CD14-positive monocyte (primary cell): ENCODE data around the gene ZNF821. TPM values are rescaled to one million over a fixed set of nuclear protein-coding genes. Genes with fewer than 3 reads are reported as not detected.

Experiments
- DNase-seq, 3 donors: peaks; one replicate each; pipeline ENCODE4 v3.0.0-alpha.2; 2011 to 2022
- H2AFZ ChIP-seq: 2 replicates; pipeline ENCODE4 v1.6.0; 2012; ENCODE audit warnings: mild to moderate bottlenecking, low read depth, low read length, inconsistent platforms; ENCODE audit not compliant: insufficient read depth, poor library complexity, severe bottlenecking
- H3K27ac ChIP-seq, 2 donors: 1 replicate in 1 of 2; 2 replicates in 1 of 2; pipeline ENCODE4 v1.5.1; 2012 to 2013; ENCODE audit warnings: low read length in 2 of 2, control low read depth in 1 of 2, inconsistent platforms in 1 of 2, low read depth in 1 of 2, mild to moderate bottlenecking in 1 of 2
- H3K27me3 ChIP-seq, 2 donors: one replicate each; pipeline versions ENCODE4 v1.6.0 to v1.6.1; 2011 to 2013; ENCODE audit warnings: low read length in 2 of 2; ENCODE audit not compliant: control insufficient read depth in 2 of 2, insufficient read depth in 2 of 2
- H3K36me3 ChIP-seq, 2 donors: replicated peaks in 1 of 2; 1 replicate in 1 of 2; 2 replicates in 1 of 2; pipeline versions ENCODE4 v1.5.1 to v1.6.1; 2012 to 2013; ENCODE audit warnings: low read length in 2 of 2, control low read depth in 1 of 2, inconsistent platforms in 1 of 2, mild to moderate bottlenecking in 1 of 2; ENCODE audit not compliant: insufficient read depth in 2 of 2, control insufficient read depth in 1 of 2
- H3K4me1 ChIP-seq, 2 donors: 1 replicate in 1 of 2; 2 replicates in 1 of 2; pipeline versions ENCODE4 v1.5.1 to v1.6.1; 2012 to 2013; ENCODE audit warnings: low read length in 2 of 2, control low read depth in 1 of 2, inconsistent platforms in 1 of 2, mild to moderate bottlenecking in 1 of 2, moderate library complexity in 1 of 2; ENCODE audit not compliant: insufficient read depth in 2 of 2, control insufficient read depth in 1 of 2
- H3K4me2 ChIP-seq: replicated peaks from 2 replicates; pipeline ENCODE3; 2012; ENCODE audit warnings: low read length, moderate library complexity, mild to moderate bottlenecking; ENCODE audit not compliant: poor library complexity, severe bottlenecking; ENCODE audit errors: extremely low read depth
- H3K4me3 ChIP-seq, 3 experiments: fragments of 200-600 bp in 1 of 3; sonication (generic) in 1 of 3; replicated peaks in 1 of 3; 1 replicate in 2 of 3; 2 replicates in 1 of 3; pipeline ENCODE4 v1.5.1; 2011 to 2013; ENCODE audit warnings: low read length in 3 of 3, mild to moderate bottlenecking in 3 of 3, control low read depth in 2 of 3, low read depth in 2 of 3, inconsistent platforms in 1 of 3, moderate library complexity in 1 of 3
- H3K79me2 ChIP-seq: 2 replicates; pipeline ENCODE4 v1.6.0; 2012; ENCODE audit warnings: mild to moderate bottlenecking, control low read depth, inconsistent platforms, low read length, moderate library complexity; ENCODE audit not compliant: insufficient read depth
- H3K9ac ChIP-seq: 2 replicates; pipeline ENCODE4 v1.6.0; 2017; ENCODE audit warnings: low read length, mild to moderate bottlenecking; ENCODE audit not compliant: insufficient read depth, poor library complexity, severe bottlenecking
- H3K9me3 ChIP-seq, 2 donors: replicated peaks in 1 of 2; 1 replicate in 1 of 2; 2 replicates in 1 of 2; pipeline versions ENCODE4 v1.5.1 to v1.6.1; 2012 to 2013; ENCODE audit warnings: low read length in 2 of 2, control low read depth in 1 of 2; ENCODE audit not compliant: control insufficient read depth in 1 of 2, insufficient read depth in 1 of 2
- H4K20me1 ChIP-seq: 2 replicates; pipeline ENCODE4 v1.6.0; 2012; ENCODE audit warnings: mild to moderate bottlenecking, low read length, control low read depth, moderate library complexity; ENCODE audit not compliant: insufficient read depth
- H3K27ac Mint-ChIP-seq, 7 donors: one replicate each; pipeline ENCODE4 v1.8.0; 2020; ENCODE audit warnings: mild to moderate bottlenecking in 7 of 7, mixed read lengths in 7 of 7, moderate library complexity in 6 of 7, inconsistent platforms in 2 of 7
- H3K27me3 Mint-ChIP-seq, 3 donors: one replicate each; pipeline ENCODE4 v1.8.0; 2021 to 2022; ENCODE audit warnings: low read depth in 3 of 3, mild to moderate bottlenecking in 3 of 3, mixed read lengths in 3 of 3, moderate library complexity in 3 of 3, inconsistent platforms in 1 of 3
- H3K36me3 Mint-ChIP-seq, 2 donors: one replicate each; pipeline ENCODE4 v1.8.0; 2020; ENCODE audit warnings: mixed read lengths in 2 of 2, inconsistent platforms in 1 of 2, mild to moderate bottlenecking in 1 of 2
- H3K4me1 Mint-ChIP-seq: one replicate; pipeline ENCODE4 v1.8.0; 2020; ENCODE audit warnings: mild to moderate bottlenecking, mixed read lengths
- H3K4me3 Mint-ChIP-seq, 2 donors: one replicate each; pipeline ENCODE4 v1.8.0; 2020; ENCODE audit warnings: mild to moderate bottlenecking in 2 of 2, mixed read lengths in 2 of 2, moderate library complexity in 1 of 2
- H3K9me3 Mint-ChIP-seq, 7 donors: one replicate each; pipeline ENCODE4 v1.8.0; 2020 to 2022; ENCODE audit warnings: mixed read lengths in 7 of 7, mild to moderate bottlenecking in 6 of 7, moderate library complexity in 6 of 7, inconsistent platforms in 2 of 7
- WGBS: methylation state at CpG from one replicate; pipeline ENCODE4 v1.1.5; 2013; ENCODE audit warnings: missing lambda C conversion rate; ENCODE audit not compliant: insufficient coverage; 5-methylcytosine and 5-hydroxymethylcytosine counted together
- intact Hi-C, 2 donors: fragments of 100-400 bp; cut with micrococcal nuclease; formaldehyde crosslinking; loops; one replicate each; pipeline versions ENCODE4 v1.15.0 to v1.15.1; 2023
- polyA plus RNA-seq, 3 donors: library from polyadenylated mRNA; depleted of rRNA in 1 of 3; unstranded in 2 of 3; stranded (reverse) in 1 of 3; fragments of 300-500 nt in 2 of 3; fragments of >200 nt in 1 of 3; fragmentation: Illumina TruSeq in 2 of 3; gene quantifications; 1 replicate in 2 of 3; 2 replicates in 1 of 3; pipeline ENCODE4 v1.2.3, GENCODE V29; 2012 to 2021
- TF ChIP-seq, protein P1 (sequence below): fragments of 200-600 bp; IDR thresholded peaks from one replicate; pipeline ENCODE4 v1.8.0; 2022; ENCODE audit warnings: antibody characterized with exemption, mild to moderate bottlenecking

ZNF821 gene
- polyA plus RNA-seq, 3 donors, result 3.1 to 5.4 (median 4.9) TPM

DNA sequence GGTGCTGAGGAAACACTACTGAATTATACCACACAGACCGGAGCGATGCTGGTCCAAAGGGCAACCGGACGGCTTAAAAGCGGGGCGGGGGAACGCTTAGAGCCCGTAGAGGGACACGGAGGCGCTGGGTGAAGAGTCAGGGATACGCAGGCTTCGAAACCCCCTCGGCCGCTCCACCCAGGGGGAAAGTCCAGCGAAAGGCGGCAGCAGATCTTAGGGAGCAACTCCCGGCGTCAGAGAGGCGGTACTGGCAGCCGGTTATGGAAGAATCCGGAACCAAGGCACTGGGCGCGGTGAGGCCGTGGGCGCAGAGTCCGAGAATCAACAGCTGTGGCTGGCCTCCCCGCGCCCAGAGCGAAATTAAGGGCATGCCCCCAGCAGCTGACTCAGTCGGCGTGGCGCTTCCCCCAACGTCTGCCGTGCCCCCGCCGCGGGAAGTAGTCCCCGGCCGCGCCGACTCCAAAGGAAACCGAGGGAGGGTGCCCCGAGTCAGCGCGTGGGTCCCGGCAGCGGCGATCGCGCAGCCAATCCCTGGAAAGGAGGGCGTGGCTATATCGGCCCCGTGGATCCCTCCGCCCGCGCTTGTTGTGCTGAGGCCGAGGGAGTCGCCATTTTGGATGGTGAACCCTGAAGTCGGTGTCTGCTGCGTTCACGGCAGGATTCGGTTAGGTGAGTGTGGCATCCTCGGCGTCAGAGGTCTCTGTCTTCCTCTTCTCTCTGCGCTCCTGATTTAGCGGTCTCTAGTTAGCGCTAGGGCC, 11.1 kb upstream of the ZNF821 start, which contains the start of gene IST1:
TSS of gene IST1 (plus strand) at position 611 of the 758 bp plus-strand sequence. CDS start 20,110 bp downstream, outside the sequence.
- TF ChIP-seq, protein P1, sequence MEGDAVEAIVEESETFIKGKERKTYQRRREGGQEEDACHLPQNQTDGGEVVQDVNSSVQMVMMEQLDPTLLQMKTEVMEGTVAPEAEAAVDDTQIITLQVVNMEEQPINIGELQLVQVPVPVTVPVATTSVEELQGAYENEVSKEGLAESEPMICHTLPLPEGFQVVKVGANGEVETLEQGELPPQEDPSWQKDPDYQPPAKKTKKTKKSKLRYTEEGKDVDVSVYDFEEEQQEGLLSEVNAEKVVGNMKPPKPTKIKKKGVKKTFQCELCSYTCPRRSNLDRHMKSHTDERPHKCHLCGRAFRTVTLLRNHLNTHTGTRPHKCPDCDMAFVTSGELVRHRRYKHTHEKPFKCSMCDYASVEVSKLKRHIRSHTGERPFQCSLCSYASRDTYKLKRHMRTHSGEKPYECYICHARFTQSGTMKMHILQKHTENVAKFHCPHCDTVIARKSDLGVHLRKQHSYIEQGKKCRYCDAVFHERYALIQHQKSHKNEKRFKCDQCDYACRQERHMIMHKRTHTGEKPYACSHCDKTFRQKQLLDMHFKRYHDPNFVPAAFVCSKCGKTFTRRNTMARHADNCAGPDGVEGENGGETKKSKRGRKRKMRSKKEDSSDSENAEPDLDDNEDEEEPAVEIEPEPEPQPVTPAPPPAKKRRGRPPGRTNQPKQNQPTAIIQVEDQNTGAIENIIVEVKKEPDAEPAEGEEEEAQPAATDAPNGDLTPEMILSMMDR, result no peak
- under 1% methylated on average over 64 of the region's 67 CpGs for WGBS
- Histone ChIP-seq H3K36me3 (no peaks in the 10 kb centered on the region), H3K9me3 (no peaks in the 10 kb centered on the region), H3K9ac (peak within 1 kb of the TSS; percentile 91), H3K4me3 (peak within 1 kb of the TSS; percentile 68 to 98 (median 78)), H3K27ac (peak within 1 kb of the TSS; percentile 91 to 93), H3K4me2 (peak within 1 kb of the TSS; percentile 88), H3K4me1 (peaks cover 29 to 50% of the 10 kb centered on the region in 2 donors), H2AFZ (peak within 1 kb of the TSS; percentile 87), H3K79me2 (peaks cover 64% of the 10 kb centered on the region), H3K27me3 (no peaks in the 10 kb centered on the region), H4K20me1 (peaks cover 38% of the 10 kb centered on the region)
- peaks cover 2 to 6% of the 10 kb centered on the region in 2 donors for H3K36me3 Mint-ChIP-seq
- DNase-seq, result peak; percentile 97 to 98 (median 98)
- H3K9me3 Mint-ChIP-seq, result no peaks in the 10 kb centered on the region
- H3K27me3 Mint-ChIP-seq, result peaks cover 0 to 1% (median 0%) of the 10 kb centered on the region in 3 donors
- peak within 1 kb of the TSS; percentile 98 to 99 for H3K4me3 Mint-ChIP-seq
- intact Hi-C loops, result loop anchor here (2.0 to 10.0 kb wide), 4 partner anchors 48 to 200 kb away; partner anchors contain the start of genes AP1G1 (in 2 of the 2), ATXN1L (in 1 of the 2), DHX38 (in 1 of the 2) and TXNL4B (in 1 of the 2)
- peak within 1 kb of the TSS; percentile 96 to 99 (median 99) for H3K27ac Mint-ChIP-seq
- peaks cover 39% of the 10 kb centered on the region for H3K4me1 Mint-ChIP-seq

DNA sequence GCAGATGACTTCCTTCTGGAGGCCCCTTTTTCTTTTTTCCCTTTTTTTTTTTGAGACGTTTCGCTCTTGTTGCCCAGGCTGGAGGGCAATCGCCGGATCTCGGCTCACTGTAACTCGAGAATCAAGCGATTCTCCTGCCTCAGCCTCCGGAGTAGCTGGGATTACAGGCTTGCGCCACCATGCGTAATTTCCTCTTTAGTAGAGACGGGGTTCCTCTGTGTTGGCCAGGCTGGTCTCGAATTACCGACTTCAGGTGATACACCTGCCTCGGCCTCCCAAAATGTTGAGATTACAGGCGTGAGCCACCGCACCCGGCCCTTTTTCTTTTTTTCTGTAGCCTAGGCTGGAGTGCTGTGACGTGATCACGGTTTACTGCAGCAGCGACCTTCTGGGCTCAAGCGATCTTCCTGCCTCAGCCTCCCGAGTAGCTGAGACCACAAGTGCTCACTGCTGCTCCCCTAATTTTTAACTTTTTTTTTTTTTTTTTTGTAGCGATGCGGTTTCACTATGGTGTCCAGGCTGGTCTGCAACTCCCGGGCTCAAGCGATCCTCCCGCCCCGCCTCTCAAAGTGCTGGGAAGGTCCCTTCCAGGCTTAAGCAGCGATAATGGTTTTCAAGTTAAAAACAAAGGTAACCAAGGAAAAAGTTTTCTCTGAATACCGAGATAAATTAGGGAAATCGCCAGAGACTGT, 10.4 kb upstream of the ZNF821 start:
- TF ChIP-seq, protein P1, result no peak
- Histone ChIP-seq H3K27me3 (no peaks in the 10 kb centered on the region), H3K36me3 (no peaks in the 10 kb centered on the region), H3K9ac (peak overlapping the region; percentile 91), H3K9me3 (no peaks in the 10 kb centered on the region), H3K79me2 (peaks cover 57% of the 10 kb centered on the region), H4K20me1 (peaks cover 31% of the 10 kb centered on the region), H2AFZ (peak overlapping the region; percentile 87), H3K4me1 (peaks cover 21 to 43% of the 10 kb centered on the region in 2 donors), H3K4me3 (peak overlapping the region; percentile 68 to 98 (median 78)), H3K27ac (peak overlapping the region; percentile 91 to 93), H3K4me2 (peak overlapping the region; percentile 88)
- WGBS, result 0% methylated on average over 24 of the region's 31 CpGs
- Mint-ChIP-seq H3K27me3 (peaks cover 0 to 1% (median 0%) of the 10 kb centered on the region in 3 donors), H3K27ac (peak overlapping the region; percentile 96 to 99 (median 99)), H3K9me3 (no peaks in the 10 kb centered on the region), H3K36me3 (peaks cover 2 to 6% of the 10 kb centered on the region in 2 donors), H3K4me1 (peaks cover 34% of the 10 kb centered on the region), H3K4me3 (peak overlapping the region; percentile 98 to 99)
- DNase-seq, result peak; percentile 31 to 75 (median 72)
- intact Hi-C loops, result loop anchor here in 1 of 2 donors (2.0 to 10.0 kb wide), 2 partner anchors 86 to 200 kb away; partner anchors contain the start of genes AP1G1, DHX38 and TXNL4B
